Peyer's patch (tissue), 4 donors: ENCODE results near the gene POLDIP3.
"Not testable (repeated sequence)": the region's sequence is repeated elsewhere in the genome, so short reads cannot be mapped to it uniquely, and the experiment has no call there.

Experiments used
- POLR2A ChIP-seq, 2 donors: fragments of 450-650 bp; IDR thresholded peaks; one replicate each; pipeline ENCODE4 v1.5.1; 2017; ENCODE audit warnings: antibody characterized with exemption in 2 of 2, mild to moderate bottlenecking in 2 of 2, moderate library complexity in 2 of 2
- TF ChIP-seq, protein P1 (sequence below), 6 experiments: fragments of 450-650 bp in 4 of 6; fragments of 200-600 bp in 2 of 6; sonication (generic) in 1 of 6; IDR thresholded peaks; one replicate each; pipeline ENCODE4 v1.5.1; 2017 to 2019; ENCODE audit warnings: antibody characterized with exemption in 6 of 6, mild to moderate bottlenecking in 3 of 6, moderate library complexity in 1 of 6

DNA sequence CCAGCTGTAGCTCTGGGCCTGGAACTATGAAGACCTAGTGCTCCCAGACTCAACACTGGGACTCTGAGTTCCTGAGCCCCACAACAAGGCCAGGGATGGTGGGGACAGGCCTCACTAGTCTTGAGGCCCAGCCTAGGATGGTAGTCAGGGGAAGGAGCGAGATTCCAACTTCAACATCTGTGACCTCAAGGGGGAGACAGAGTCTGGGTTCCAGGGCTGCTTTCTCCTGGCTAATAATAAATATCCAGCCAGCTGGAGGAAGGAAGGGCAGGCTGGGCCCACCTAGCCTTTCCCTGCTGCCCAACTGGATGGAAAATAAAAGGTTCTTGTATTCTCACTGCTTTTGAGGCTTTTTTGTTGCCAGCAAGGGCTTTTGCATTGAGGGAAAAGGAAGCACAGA lies 40.6 kb downstream of the POLDIP3 start:
- TF ChIP-seq, protein P1, sequence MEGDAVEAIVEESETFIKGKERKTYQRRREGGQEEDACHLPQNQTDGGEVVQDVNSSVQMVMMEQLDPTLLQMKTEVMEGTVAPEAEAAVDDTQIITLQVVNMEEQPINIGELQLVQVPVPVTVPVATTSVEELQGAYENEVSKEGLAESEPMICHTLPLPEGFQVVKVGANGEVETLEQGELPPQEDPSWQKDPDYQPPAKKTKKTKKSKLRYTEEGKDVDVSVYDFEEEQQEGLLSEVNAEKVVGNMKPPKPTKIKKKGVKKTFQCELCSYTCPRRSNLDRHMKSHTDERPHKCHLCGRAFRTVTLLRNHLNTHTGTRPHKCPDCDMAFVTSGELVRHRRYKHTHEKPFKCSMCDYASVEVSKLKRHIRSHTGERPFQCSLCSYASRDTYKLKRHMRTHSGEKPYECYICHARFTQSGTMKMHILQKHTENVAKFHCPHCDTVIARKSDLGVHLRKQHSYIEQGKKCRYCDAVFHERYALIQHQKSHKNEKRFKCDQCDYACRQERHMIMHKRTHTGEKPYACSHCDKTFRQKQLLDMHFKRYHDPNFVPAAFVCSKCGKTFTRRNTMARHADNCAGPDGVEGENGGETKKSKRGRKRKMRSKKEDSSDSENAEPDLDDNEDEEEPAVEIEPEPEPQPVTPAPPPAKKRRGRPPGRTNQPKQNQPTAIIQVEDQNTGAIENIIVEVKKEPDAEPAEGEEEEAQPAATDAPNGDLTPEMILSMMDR (IDR thresholded peaks at IDR 0.05) = not testable (repeated sequence)
- not testable (repeated sequence) for TF ChIP-seq POLR2A (IDR thresholded peaks at IDR 0.05)
